Ovary (tissue), 3 donors: Measurements from ENCODE around the gene SMARCD2.

Experiments used
- CTCF ChIP-seq, 3 donors: fragments of 450-650 bp in 2 of 3; fragments of 200-600 bp in 1 of 3; IDR thresholded peaks; one replicate each; pipeline versions ENCODE4 v1.5.1 to v1.8.0; 2016 to 2022; ENCODE audit warnings: antibody characterized with exemption in 3 of 3, mild to moderate bottlenecking in 1 of 3
- EP300 ChIP-seq: sonication (generic); formaldehyde crosslinking; IDR thresholded peaks from one replicate; pipeline ENCODE4 v1.6.1; 2017; ENCODE audit warnings: antibody characterized with exemption
- POLR2A ChIP-seq: fragments of 450-650 bp; IDR thresholded peaks from one replicate; pipeline ENCODE4 v1.6.1; 2017; ENCODE audit warnings: antibody characterized with exemption, mild to moderate bottlenecking, moderate library complexity
- donor health status: DM: no; HTN: no; CAD: no.

DNA sequence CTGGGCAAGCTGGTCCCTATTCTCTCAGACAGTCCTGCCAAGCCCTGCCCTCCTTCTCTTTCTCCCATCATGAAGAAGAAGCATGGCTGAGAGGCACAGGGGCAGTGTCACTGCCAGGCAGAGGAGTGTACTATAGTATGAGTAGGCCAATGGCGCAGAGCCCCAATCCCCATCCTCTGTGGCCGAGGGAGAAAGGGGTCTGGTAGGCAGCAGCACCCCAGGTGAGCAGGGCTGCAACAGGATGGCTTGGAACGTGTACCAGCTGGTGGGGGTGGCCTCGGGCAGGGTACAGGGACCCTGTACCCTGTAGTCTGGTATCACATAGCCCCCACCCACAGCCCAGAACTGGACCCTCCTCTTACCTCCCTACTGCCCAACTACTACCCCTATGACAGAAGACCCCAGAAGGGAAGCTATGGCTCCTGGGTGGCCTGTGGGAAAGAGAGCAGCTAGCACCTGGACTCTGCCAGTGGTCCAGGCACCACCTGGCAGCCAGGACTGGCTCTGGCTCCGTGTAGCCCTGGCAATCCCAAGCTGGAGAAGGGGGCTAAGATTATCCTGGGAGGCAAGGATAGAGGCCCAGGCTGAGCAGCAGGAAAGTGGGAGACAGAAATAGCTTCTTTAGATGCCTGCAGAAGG is 4.4 kb downstream of the SMARCD2 start:
- no peak for TF ChIP-seq POLR2A
- no peak for TF ChIP-seq CTCF (IDR thresholded peaks at IDR 0.05)
- no peak for TF ChIP-seq EP300
